ENCODE data around the gene MACROD2.
"Not testable (repeated sequence)": the region's sequence is repeated elsewhere in the genome, so short reads cannot be mapped to it uniquely, and the experiment has no call there.

Gene MACROD2

DNA sequence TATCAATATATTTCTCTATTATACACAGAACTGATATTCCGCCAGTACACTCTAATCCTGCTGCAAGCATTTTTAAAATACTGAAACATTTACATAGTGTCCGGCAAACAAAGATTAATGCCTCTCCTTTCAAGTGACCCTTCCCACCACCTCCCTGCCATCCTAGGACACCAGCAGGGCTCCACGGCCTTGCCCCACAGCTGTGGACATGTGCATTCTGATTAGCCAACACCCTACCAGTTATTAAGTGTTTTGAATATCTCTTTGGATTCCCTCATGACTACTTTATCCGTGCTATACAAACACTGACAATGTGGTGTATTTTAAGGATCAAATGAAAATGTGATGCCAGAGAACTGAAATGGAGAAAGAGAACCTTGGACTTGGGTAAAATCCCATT, 1962.8 kb downstream of the MACROD2 start:
- Histone ChIP-seq H3K27me3 (no peaks in the 10 kb centered on the region), H4K20me1 (no peaks in the 10 kb centered on the region), H3K4me2 (no peak overlapping the region), H3K4me3 (no peak overlapping the region), H3K27ac (no peak overlapping the region), H3K9ac (no peak overlapping the region), H3K9me3 (peaks cover 15% of the 10 kb centered on the region; the same call in 1 of the 2 replicates), H3K4me1 (no peaks in the 10 kb centered on the region), H3K36me3 (0 out of 2 replicates have a peak, but pooled peaks cover 3% of the 10 kb centered on the region)
- no peak for TF ChIP-seq Cebpa-rat (IDR thresholded peaks at IDR 0.05)

DNA sequence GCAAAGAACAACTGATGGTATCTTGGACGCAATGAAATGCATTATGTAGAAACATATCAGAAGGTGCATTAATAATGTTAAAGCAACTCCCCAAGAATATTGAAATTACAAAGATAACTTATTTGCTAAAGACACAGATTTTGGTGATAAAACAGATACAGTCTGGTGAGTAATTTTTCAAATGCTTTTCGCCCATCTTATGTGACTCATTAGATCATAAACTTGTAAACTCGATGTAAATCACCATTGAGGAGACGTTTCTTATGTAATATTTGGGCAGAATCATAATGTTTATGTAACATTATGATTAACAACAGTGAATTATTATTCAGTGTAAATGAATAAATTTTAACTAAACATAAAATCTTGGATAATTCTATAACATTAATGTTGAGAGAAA, 1969.8 kb downstream of the MACROD2 start:
- Histone ChIP-seq H3K27ac (no peak overlapping the region), H3K9me3 (peaks cover 15% of the 10 kb centered on the region), H3K36me3 (no peaks in the 10 kb centered on the region), H3K4me1 (no peaks in the 10 kb centered on the region), H3K4me2 (no peak overlapping the region), H3K27me3 (no peaks in the 10 kb centered on the region), H3K9ac (no peak overlapping the region), H3K4me3 (no peak overlapping the region), H4K20me1 (no peaks in the 10 kb centered on the region)
- no peak for TF ChIP-seq Cebpa-rat (IDR thresholded peaks at IDR 0.05)

DNA sequence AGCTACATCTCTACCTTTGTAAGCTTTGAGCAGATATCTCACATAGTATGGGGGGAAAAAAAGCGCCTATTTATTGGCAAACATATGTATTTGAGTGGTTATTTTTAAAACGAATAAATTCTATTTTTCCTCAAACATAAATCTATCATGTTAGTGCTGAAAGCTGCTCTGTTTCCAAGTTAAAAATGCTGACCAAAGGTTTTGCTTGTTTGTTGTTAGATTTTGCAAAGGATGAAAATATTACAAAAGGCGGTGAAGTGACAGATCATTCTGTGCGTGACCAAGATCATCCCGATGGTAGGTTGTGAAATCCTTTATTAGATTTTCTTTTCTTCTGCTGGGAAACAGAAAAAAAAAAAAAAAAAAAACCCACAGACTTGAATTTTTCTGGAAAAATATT, 1972.0 kb downstream of the MACROD2 start:
- Histone ChIP-seq H3K27ac (no peak overlapping the region), H3K9me3 (peaks cover 26% of the 10 kb centered on the region), H3K4me1 (no peaks in the 10 kb centered on the region), H3K4me3 (no peak overlapping the region), H3K4me2 (no peak overlapping the region), H4K20me1 (no peaks in the 10 kb centered on the region), H3K36me3 (peaks cover 14% of the 10 kb centered on the region; the same call in 1 of the 2 replicates), H3K9ac (no peak overlapping the region), H3K27me3 (no peaks in the 10 kb centered on the region)
- no peak for TF ChIP-seq Cebpa-rat (IDR thresholded peaks at IDR 0.05)

DNA sequence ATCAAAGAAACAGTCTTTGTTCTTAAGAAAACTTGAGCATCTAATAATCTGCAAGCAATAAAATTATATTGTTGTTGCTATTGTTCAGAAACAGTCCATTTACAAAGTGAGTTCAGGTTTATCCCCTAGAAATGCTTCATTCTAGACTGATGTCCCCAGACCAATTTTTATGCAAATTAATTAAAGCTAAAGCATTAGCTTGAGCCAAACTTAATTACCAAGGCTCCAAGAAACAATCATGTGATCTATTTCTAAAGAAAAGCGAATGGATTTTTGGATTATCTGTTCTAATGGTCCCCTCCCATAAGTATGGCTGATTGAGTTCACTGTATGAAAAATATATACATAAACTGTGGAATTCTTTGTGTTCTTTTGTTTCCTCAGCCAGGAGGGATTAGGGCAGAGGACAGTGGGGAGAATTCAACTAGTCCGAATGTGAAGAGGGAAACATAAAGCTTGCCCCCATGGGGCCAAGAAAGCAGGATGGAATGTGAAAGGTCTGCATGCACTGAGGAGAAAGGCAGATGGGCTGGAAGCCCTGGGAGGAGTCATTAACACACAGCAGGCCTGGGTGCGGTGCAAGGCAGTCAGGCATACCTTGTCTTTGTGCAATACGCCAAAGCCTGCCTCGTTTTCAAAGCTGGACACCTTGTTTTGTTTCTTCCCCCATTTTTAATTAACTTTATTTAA, 1980.9 kb downstream of the MACROD2 start:
- no peak for TF ChIP-seq Cebpa-rat (IDR thresholded peaks at IDR 0.05)
- H3K4me3 ChIP-seq, result no peak overlapping the region
- H4K20me1 ChIP-seq, result no peaks in the 10 kb centered on the region
- no peak overlapping the region for H3K9ac ChIP-seq
- H3K4me1 ChIP-seq, result no peaks in the 10 kb centered on the region
- no peak overlapping the region for H3K27ac ChIP-seq
- H3K4me2 ChIP-seq, result no peak overlapping the region
- H3K9me3 ChIP-seq, result peaks cover 47% of the 10 kb centered on the region
- H3K27me3 ChIP-seq, result no peaks in the 10 kb centered on the region
- peaks cover 7% of the 10 kb centered on the region; the same call in 1 of the 2 replicates for H3K36me3 ChIP-seq

DNA sequence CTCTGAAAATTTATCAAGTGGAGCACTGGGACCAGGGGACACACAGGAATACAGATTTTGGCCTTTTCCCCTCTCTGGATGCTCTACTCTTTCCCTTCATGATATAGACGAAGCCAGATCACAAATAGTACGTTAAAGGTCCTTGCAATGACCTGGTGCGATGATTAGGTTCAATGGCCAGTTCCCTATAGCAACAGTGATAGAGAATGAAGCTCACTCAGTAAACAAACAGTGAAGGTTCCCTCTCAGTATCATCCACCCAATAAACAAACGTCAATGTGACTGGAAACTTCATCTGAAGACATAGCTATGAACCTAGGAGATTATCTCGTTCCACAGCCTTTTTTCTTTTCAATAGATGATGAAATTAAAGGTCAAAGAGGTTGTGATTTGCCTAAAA, 1981.7 kb downstream of the MACROD2 start:
- no peaks in the 10 kb centered on the region for H3K27me3 ChIP-seq
- no peak overlapping the region for H3K27ac ChIP-seq
- no peaks in the 10 kb centered on the region for H4K20me1 ChIP-seq
- TF ChIP-seq Cebpa-rat (IDR thresholded peaks at IDR 0.05), result no peak
- H3K4me1 ChIP-seq, result no peaks in the 10 kb centered on the region
- H3K4me2 ChIP-seq, result no peak overlapping the region
- H3K4me3 ChIP-seq, result no peak overlapping the region
- H3K9me3 ChIP-seq, result peaks cover 40% of the 10 kb centered on the region
- H3K9ac ChIP-seq, result no peak overlapping the region
- no peaks in the 10 kb centered on the region; the same call in 1 of the 2 replicates for H3K36me3 ChIP-seq

DNA sequence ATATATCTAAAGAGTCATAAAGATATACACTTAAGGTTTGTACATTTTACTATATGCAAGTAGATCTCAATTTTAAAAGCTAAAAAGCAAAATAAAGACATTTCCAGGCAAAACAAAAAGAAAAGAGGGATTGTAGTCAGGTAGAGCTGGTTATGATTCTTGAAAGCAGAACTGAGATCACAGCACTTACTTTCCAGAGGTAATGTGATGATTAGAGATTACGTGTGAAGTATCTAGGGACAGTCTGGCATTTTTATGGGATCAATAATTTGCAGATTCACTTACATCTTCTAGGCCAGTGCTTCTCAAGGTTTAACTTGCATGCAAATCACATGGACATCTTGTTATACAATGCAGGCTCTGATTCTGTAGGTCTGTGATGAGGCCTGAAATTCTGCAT, 1982.4 kb downstream of the MACROD2 start:
- Histone ChIP-seq H3K27me3 (no peaks in the 10 kb centered on the region), H3K9me3 (peaks cover 39% of the 10 kb centered on the region), H4K20me1 (no peaks in the 10 kb centered on the region), H3K36me3 (no peaks in the 10 kb centered on the region; the same call in 1 of the 2 replicates), H3K4me2 (no peak overlapping the region), H3K27ac (no peak overlapping the region), H3K9ac (no peak overlapping the region), H3K4me3 (no peak overlapping the region), H3K4me1 (no peaks in the 10 kb centered on the region)
- no peak for TF ChIP-seq Cebpa-rat (IDR thresholded peaks at IDR 0.05)

DNA sequence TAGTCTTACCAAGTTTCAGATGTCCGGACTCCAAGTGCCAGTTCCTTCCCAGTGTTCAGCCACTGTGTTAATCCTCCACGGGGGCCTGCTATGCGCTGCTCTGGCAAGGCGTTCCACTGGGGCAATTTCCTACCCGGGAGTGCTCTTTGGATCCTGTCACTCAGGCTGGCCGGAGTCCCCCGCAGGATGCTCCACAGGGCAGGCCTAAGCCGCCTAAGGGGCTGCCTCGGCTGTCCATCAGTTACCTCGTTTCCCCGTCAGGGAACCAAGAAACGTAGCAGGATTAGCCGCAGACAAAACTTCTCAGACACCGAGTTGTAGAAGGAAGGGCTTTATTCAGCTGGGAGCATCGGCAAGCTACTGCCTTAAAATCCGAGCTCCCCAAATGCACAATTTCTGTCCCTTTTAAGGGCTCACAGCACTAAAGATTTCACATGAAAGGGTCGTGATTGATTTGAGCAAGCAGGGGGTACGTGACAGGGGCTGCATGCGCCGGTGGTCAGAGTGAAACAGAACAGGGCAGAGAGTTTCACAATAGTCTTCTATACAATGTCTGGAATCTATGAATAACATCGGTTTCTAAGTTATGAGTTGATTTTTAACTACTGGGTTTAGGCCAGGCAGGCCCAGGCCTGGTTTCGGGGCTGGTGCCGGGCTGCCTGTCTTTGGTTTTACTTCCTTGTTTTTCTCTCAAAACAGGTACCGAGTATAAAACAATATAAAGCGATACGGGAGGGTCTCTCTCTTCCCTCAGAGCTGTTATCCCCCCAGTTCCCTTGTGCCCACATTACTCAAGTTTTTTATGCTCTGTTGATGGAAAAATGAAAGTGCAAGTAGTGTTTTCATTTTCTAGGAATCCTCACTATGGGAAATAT, 1990.4 kb downstream of the MACROD2 start:
- H3K4me3 ChIP-seq, H3K36me3 ChIP-seq, H4K20me1 ChIP-seq, H3K9ac ChIP-seq, H3K4me2 ChIP-seq, H3K27ac ChIP-seq, H3K4me1 ChIP-seq, H3K27me3 ChIP-seq: not testable (repeated sequence)
- H3K9me3 ChIP-seq, result peaks cover 22% of the 10 kb centered on the region

DNA sequence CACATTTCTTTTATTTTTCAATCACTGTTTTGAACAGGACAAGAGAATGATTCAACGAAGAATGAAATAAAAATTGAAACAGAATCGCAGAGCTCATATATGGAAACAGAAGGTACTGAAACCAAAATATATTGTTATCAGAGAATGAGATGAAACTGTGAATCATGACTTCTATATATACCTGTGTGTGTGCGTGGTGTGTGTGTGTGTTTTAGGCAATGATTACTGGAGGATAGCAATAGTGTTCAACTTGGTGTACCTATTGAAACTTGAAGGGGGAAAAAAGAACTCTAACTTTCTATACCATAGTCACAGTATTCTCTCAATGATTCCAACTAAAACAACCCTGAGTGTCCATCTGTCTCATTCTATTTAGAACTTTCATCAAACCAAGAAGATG, 1991.4 kb downstream of the MACROD2 start:
- Histone ChIP-seq H3K36me3 (peaks cover 8% of the 10 kb centered on the region; the same call in 1 of the 2 replicates), H3K9me3 (peaks cover 16% of the 10 kb centered on the region), H3K27ac (no peak overlapping the region), H3K4me1 (no peaks in the 10 kb centered on the region), H3K27me3 (no peaks in the 10 kb centered on the region), H3K9ac (no peak overlapping the region), H4K20me1 (no peaks in the 10 kb centered on the region), H3K4me3 (no peak overlapping the region), H3K4me2 (no peak overlapping the region)
- TF ChIP-seq Cebpa-rat (IDR thresholded peaks at IDR 0.05), result no peak

DNA sequence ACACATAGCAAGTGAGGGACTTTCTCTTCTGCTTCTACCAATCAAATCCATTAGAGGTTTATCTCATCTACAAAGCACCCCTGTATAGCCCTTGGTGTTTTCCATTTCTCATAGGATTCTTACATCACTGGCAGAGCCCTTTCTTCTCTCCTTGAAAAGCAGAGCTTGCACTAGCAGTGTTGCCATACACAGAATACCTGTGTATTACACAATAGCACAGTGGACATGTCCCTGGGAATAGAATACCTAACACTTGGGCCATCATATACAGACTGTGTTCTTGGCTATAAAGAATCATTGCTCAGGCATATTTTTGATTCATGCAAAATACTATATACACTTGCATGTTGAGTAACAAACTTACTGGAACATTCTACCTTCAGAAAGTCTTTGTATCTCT, 1996.0 kb downstream of the MACROD2 start:
- Histone ChIP-seq H3K4me1 (no peaks in the 10 kb centered on the region), H3K27me3 (no peaks in the 10 kb centered on the region), H3K27ac (no peak overlapping the region), H3K9ac (no peak overlapping the region), H3K9me3 (peaks cover 8% of the 10 kb centered on the region), H3K4me3 (no peak overlapping the region), H4K20me1 (no peaks in the 10 kb centered on the region), H3K4me2 (no peak overlapping the region), H3K36me3 (peaks cover 8% of the 10 kb centered on the region; the same call in 1 of the 2 replicates)
- no peak for TF ChIP-seq Cebpa-rat (IDR thresholded peaks at IDR 0.05)

DNA sequence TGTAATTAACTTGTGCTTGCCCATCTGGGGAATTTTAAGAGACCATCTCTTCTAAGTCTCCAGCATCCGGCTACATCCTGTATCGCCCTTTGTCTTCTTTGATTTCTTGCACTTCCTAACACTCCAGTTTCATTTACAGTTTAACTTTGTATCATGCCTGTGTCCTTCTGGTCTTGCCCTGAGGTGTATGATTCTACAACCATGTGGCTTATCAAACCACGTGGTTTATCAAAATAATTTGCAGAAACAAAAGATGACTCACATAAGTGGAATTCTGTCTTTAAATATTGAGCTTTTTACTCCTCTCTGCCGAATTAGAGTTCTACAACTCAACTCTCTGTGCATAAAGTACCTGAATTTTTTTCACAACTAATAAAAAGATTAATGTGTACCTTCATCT, 1997.2 kb downstream of the MACROD2 start:
- Histone ChIP-seq H3K4me3 (no peak overlapping the region), H3K4me1 (no peaks in the 10 kb centered on the region), H3K9ac (no peak overlapping the region), H3K27me3 (no peaks in the 10 kb centered on the region), H3K4me2 (no peak overlapping the region), H3K9me3 (peaks cover 18% of the 10 kb centered on the region), H3K27ac (no peak overlapping the region), H4K20me1 (no peaks in the 10 kb centered on the region), H3K36me3 (peaks cover 11% of the 10 kb centered on the region; the same call in 1 of the 2 replicates)
- TF ChIP-seq Cebpa-rat (IDR thresholded peaks at IDR 0.05), result no peak

Data from BLaER1 (cell line).